ENCODE results near the gene SYS1. TPM values are rescaled to one million over a fixed set of nuclear protein-coding genes. Genes with fewer than 3 reads are reported as not detected.

Gene SYS1
- total RNA-seq, 1 donor = 31.8 TPM

DNA sequence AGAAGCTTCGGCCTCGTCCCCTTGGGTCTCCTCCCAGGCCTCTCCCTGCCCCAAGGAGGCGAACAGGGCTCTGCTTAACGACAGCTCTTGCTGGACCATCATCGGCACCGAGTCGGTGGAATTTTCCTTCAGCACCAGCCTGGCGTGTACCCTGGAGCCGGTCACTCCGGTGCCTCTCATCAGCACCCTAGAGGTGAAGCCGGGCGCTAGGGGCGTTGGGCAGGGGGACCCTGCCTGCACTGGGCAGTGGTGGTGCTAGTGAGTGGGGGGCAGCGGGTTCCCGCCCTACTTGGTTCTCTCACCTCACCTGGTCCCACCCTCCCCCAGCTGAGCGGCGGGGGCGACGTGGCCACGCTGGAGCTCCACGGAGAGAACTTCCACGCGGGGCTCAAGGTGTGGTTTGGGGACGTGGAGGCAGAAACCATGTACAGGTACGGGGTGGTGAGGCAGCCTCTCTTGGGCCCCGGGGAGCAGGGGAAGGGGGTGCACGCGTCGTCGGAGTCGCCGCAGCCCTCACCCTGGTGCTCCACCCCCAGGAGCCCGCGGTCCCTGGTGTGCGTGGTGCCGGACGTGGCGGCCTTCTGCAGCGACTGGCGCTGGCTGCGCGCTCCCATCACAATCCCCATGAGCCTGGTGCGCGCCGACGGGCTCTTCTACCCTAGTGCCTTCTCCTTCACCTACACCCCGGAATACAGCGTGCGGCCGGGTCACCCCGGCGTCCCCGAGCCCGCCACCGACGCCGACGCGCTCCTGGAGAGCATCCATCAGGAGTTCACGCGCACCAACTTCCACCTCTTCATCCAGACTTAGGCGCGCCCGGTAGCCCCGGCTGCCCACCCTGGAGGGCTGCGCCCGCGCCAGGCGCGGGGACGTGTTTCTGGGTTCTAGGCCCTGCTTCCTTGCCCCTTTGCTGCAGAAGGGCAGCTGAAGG lies 46.5 kb upstream of the SYS1 start:
- no peaks in the 10 kb centered on the region for H3K9me3 ChIP-seq (ENCODE audit: low read depth, low read length)
- no peaks in the 10 kb centered on the region for H3K36me3 ChIP-seq (ENCODE audit: insufficient read depth, low read length)
- TF ChIP-seq, protein P1, sequence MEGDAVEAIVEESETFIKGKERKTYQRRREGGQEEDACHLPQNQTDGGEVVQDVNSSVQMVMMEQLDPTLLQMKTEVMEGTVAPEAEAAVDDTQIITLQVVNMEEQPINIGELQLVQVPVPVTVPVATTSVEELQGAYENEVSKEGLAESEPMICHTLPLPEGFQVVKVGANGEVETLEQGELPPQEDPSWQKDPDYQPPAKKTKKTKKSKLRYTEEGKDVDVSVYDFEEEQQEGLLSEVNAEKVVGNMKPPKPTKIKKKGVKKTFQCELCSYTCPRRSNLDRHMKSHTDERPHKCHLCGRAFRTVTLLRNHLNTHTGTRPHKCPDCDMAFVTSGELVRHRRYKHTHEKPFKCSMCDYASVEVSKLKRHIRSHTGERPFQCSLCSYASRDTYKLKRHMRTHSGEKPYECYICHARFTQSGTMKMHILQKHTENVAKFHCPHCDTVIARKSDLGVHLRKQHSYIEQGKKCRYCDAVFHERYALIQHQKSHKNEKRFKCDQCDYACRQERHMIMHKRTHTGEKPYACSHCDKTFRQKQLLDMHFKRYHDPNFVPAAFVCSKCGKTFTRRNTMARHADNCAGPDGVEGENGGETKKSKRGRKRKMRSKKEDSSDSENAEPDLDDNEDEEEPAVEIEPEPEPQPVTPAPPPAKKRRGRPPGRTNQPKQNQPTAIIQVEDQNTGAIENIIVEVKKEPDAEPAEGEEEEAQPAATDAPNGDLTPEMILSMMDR (IDR thresholded peaks at IDR 0.05; ENCODE audit: extremely low read depth, low read depth, low read length) = no peak
- peaks cover 3% of the 10 kb centered on the region for H4K20me1 ChIP-seq (ENCODE audit: insufficient read depth, low read length)
- H3K27ac ChIP-seq (ENCODE audit: low read depth, low read length) = no peak overlapping the region
- H3K4me2 ChIP-seq (ENCODE audit: insufficient read depth, low read length) = no peak overlapping the region
- H3K4me1 ChIP-seq (ENCODE audit: insufficient read depth, low read length) = no peaks in the 10 kb centered on the region
- H2AFZ ChIP-seq (ENCODE audit: low read length) = no peak overlapping the region
- no peaks in the 10 kb centered on the region for H3K79me2 ChIP-seq (ENCODE audit: insufficient read depth, low read length)
- peaks cover 9% of the 10 kb centered on the region for H3K27me3 ChIP-seq (ENCODE audit: insufficient read depth, low read length)
- peak; percentile 67 for DNase-seq (ENCODE audit: insufficient read length, low spot score, missing footprints)
- H3K4me3 ChIP-seq (ENCODE audit: insufficient read depth, low read length) = no peak overlapping the region

DNA sequence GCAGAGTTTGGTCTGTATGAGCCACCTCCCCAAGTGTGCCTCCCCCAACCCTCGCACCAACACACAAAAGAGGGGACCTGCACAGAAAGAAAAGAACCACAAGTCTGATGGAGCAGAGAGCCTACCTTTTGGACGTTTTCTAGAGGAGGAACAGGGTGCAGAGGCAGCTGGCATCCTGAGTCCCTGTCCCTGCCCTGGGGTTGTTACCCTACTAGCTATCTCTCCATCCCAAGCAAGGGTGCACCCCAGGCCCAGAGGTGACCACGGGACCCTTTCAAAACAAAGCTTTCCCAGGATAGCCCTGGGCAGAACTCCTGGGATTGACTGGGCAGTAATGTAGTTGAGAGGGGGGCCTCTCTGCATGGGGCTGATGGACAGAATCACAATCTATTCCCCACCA lies 45.1 kb upstream of the SYS1 start:
- Histone ChIP-seq H3K4me1 (ENCODE audit: insufficient read depth, low read length) (no peaks in the 10 kb centered on the region), H3K4me2 (ENCODE audit: insufficient read depth, low read length) (no peak overlapping the region), H3K27me3 (ENCODE audit: insufficient read depth, low read length) (peaks cover 9% of the 10 kb centered on the region), H3K9me3 (ENCODE audit: low read depth, low read length) (no peaks in the 10 kb centered on the region), H3K27ac (ENCODE audit: low read depth, low read length) (no peak overlapping the region), H3K36me3 (ENCODE audit: insufficient read depth, low read length) (no peaks in the 10 kb centered on the region), H2AFZ (ENCODE audit: low read length) (no peak overlapping the region), H4K20me1 (ENCODE audit: insufficient read depth, low read length) (peaks cover 3% of the 10 kb centered on the region), H3K79me2 (ENCODE audit: insufficient read depth, low read length) (no peaks in the 10 kb centered on the region), H3K4me3 (ENCODE audit: insufficient read depth, low read length) (no peak overlapping the region)
- TF ChIP-seq, protein P1 (IDR thresholded peaks at IDR 0.05; ENCODE audit: extremely low read depth, low read depth, low read length) = no peak
- no peak for DNase-seq (ENCODE audit: insufficient read length, low spot score, missing footprints)

DNA sequence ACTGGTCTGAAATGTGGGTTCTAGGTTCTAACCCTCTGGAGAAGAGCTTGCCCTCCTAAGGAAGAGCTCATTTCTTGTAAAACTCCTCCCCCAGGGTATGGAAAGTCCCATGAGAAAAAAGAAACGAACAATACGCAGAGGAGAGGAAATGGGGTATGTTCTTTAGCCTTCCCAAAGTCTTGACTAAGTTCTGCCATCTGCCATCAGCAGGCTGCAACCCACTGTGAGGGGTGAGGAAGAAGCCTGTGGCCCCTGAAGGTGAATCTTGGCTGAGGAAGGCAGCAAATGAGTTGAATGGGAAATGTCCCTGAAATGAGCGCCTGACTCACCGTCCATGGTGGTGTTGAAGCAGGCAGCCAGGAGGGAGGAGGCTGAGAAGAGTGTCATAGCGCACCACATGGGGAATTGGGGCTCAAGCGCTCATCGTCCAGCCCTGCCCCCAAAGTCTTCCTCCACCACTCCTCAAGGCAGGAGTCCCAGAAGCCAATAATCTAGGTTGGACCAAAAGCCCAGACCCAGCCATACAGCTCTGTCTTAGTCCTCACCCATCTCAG lies 44.5 kb upstream of the SYS1 start:
- TF ChIP-seq, protein P1 (IDR thresholded peaks at IDR 0.05; ENCODE audit: extremely low read depth, low read depth, low read length) = no peak
- Histone ChIP-seq H2AFZ (ENCODE audit: low read length) (no peak overlapping the region), H3K27me3 (ENCODE audit: insufficient read depth, low read length) (peaks cover 9% of the 10 kb centered on the region), H3K79me2 (ENCODE audit: insufficient read depth, low read length) (no peaks in the 10 kb centered on the region), H3K9me3 (ENCODE audit: low read depth, low read length) (no peaks in the 10 kb centered on the region), H3K27ac (ENCODE audit: low read depth, low read length) (no peak overlapping the region), H3K4me1 (ENCODE audit: insufficient read depth, low read length) (no peaks in the 10 kb centered on the region), H3K36me3 (ENCODE audit: insufficient read depth, low read length) (no peaks in the 10 kb centered on the region), H4K20me1 (ENCODE audit: insufficient read depth, low read length) (peaks cover 3% of the 10 kb centered on the region), H3K4me2 (ENCODE audit: insufficient read depth, low read length) (no peak overlapping the region), H3K4me3 (ENCODE audit: insufficient read depth, low read length) (no peak overlapping the region)
- DNase-seq (ENCODE audit: insufficient read length, low spot score, missing footprints) = peak; percentile 47

DNA sequence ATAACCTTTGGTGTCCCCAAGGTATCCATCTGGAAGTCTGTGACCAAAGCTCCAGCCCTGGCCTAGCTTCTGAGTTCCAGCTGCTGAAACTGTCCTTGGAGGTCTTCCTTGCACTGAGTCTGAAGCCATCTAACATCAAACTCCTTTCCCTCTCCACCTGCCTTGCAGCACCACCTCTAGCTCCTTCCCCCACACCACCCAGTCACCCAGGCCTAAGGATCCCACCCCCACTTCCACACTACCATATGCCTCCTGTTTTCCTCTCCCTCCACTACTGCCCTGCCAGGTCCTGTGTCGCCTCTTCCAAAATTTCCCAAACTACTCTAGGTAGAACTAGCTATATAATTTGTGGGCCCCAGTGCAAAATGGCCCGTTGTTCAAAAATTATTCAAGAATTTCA lies 44.0 kb upstream of the SYS1 start:
- TF ChIP-seq, protein P1 (IDR thresholded peaks at IDR 0.05; ENCODE audit: extremely low read depth, low read depth, low read length) = no peak
- H3K9me3 ChIP-seq (ENCODE audit: low read depth, low read length) = no peaks in the 10 kb centered on the region
- no peaks in the 10 kb centered on the region for H3K36me3 ChIP-seq (ENCODE audit: insufficient read depth, low read length)
- H3K4me1 ChIP-seq (ENCODE audit: insufficient read depth, low read length) = no peaks in the 10 kb centered on the region
- H2AFZ ChIP-seq (ENCODE audit: low read length) = no peak overlapping the region
- H3K4me2 ChIP-seq (ENCODE audit: insufficient read depth, low read length) = no peak overlapping the region
- no peaks in the 10 kb centered on the region for H3K79me2 ChIP-seq (ENCODE audit: insufficient read depth, low read length)
- peak; percentile 61 for DNase-seq (ENCODE audit: insufficient read length, low spot score, missing footprints)
- H3K4me3 ChIP-seq (ENCODE audit: insufficient read depth, low read length) = no peak overlapping the region
- peaks cover 3% of the 10 kb centered on the region for H4K20me1 ChIP-seq (ENCODE audit: insufficient read depth, low read length)
- H3K27me3 ChIP-seq (ENCODE audit: insufficient read depth, low read length) = peaks cover 9% of the 10 kb centered on the region
- H3K27ac ChIP-seq (ENCODE audit: low read depth, low read length) = no peak overlapping the region

Measured in osteoblast (primary cell).